Loucy (cell line): Measurements from ENCODE around the gene GLDN.

Experiments used
- H2AFZ ChIP-seq: fragments of 200-600 bp; sonication (generic); 2 replicates; pipeline ENCODE4 v1.6.0; 2016; ENCODE audit warnings: antibody characterized with exemption, mild to moderate bottlenecking, low read length, moderate library complexity
- H3F3A ChIP-seq: fragments of 200-600 bp; 2 replicates; pipeline ENCODE4 v1.6.0; 2016; ENCODE audit warnings: antibody characterized with exemption, low read depth, mild to moderate bottlenecking
- H3K27me3 ChIP-seq: fragments of 200-600 bp; sonication (generic); 2 replicates; pipeline ENCODE4 v1.6.1; 2014; ENCODE audit warnings: low read length, mild to moderate bottlenecking; ENCODE audit not compliant: insufficient read depth, poor library complexity, severe bottlenecking
- H3K36me3 ChIP-seq: fragments of 200-600 bp; sonication (generic); 2 replicates; pipeline ENCODE4 v1.6.1; 2016; ENCODE audit warnings: low read length; ENCODE audit not compliant: insufficient read depth
- H3K4me1 ChIP-seq: fragments of 200-600 bp; sonication (generic); 2 replicates; pipeline ENCODE4 v1.5.1; 2014; ENCODE audit warnings: low read length, mild to moderate bottlenecking; ENCODE audit not compliant: insufficient read depth, poor library complexity, severe bottlenecking
- H3K4me2 ChIP-seq: fragments of 200-600 bp; sonication (generic); 2 replicates; pipeline ENCODE4 v1.6.0; 2014; ENCODE audit warnings: antibody characterized with exemption, low read length, low read depth, mild to moderate bottlenecking; ENCODE audit not compliant: poor library complexity, severe bottlenecking
- H3K4me3 ChIP-seq: fragments of 200-600 bp; sonication (generic); 2 replicates; pipeline ENCODE4 v1.5.1; 2014; ENCODE audit warnings: low read length, mild to moderate bottlenecking, mixed read lengths; ENCODE audit not compliant: poor library complexity, severe bottlenecking
- H3K79me2 ChIP-seq: fragments of 200-600 bp; sonication (generic); 2 replicates; pipeline ENCODE4 v1.6.1; 2014; ENCODE audit warnings: low read length; ENCODE audit not compliant: insufficient read depth
- H3K9ac ChIP-seq: fragments of 200-600 bp; sonication (generic); 2 replicates; pipeline ENCODE4 v1.6.0; 2014; ENCODE audit warnings: mild to moderate bottlenecking, low read depth, low read length, moderate library complexity; ENCODE audit not compliant: poor library complexity, severe bottlenecking
- H3K9me2 ChIP-seq: fragments of 200-600 bp; sonication (generic); replicated peaks from 2 replicates; pipeline ENCODE4 v1.6.1; 2016; ENCODE audit warnings: low read depth, low read length, mixed read lengths
- H3K9me3 ChIP-seq: fragments of 200-600 bp; sonication (generic); 2 replicates; pipeline ENCODE4 v1.6.1; 2014; ENCODE audit warnings: mild to moderate bottlenecking, antibody characterized with exemption, low read length, low read depth; ENCODE audit not compliant: insufficient read depth
- H4K20me1 ChIP-seq: fragments of 200-600 bp; sonication (generic); 2 replicates; pipeline ENCODE4 v1.6.0; 2014; ENCODE audit warnings: antibody characterized with exemption, low read length, mild to moderate bottlenecking; ENCODE audit not compliant: insufficient read depth, poor library complexity, severe bottlenecking
- CTCF ChIP-seq: fragments of 200-600 bp; sonication (generic); conservative IDR thresholded peaks from 2 replicates; pipeline ENCODE4 v1.5.1; 2014; ENCODE audit warnings: mild to moderate bottlenecking, antibody characterized with exemption, low read length
- EZH2phosphoT487 ChIP-seq: fragments of 200-600 bp; IDR thresholded peaks from 2 replicates; pipeline ENCODE4 v1.6.1; 2018; ENCODE audit warnings: antibody characterized with exemption, mild to moderate bottlenecking, moderate library complexity, borderline replicate concordance

The GLDN gene

DNA sequence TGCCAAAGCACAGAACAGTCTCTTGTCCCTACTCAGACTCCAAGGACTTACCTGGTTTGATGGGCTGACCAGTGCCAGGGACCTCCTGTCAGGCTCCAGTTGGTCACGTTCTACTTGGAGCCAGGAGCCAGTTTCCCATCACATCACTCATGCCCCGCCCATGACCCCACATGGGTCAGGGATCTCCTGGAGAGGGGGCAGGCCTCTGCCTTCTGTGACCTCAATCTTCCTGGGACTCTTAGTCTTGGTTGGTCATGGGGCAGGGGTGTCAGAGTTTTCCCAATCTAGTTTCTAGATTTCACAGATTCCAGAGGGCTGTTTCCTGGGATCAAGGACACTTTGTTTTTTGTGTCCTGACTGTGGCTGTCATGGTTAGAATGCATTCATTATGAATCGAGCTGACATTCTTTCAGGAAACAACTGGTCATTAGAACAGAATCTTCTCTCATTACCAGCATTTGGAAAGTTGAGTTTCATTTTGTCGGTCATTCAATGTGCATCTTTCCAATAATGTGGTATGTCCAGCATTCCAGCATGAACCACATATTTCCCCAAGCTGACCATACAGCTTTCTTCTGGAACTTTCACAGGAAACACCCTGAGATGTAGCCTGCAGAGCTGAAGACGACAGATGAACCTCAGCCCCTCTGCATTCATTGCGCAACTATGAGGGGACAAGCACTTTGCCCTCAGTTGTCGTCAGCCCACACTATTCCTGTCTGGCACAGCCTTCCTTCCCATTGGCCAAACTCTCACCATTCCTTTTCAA, 22.9 kb upstream of the GLDN start:
- Histone ChIP-seq H3K9me3 (no peaks in the 10 kb centered on the region), H3K9ac (no peak overlapping the region), H3K36me3 (no peaks in the 10 kb centered on the region), H4K20me1 (no peaks in the 10 kb centered on the region), H3F3A (no peaks in the 10 kb centered on the region), H3K4me2 (no peak overlapping the region), H3K79me2 (no peaks in the 10 kb centered on the region), H3K9me2 (no peaks in the 10 kb centered on the region), H3K4me1 (no peaks in the 10 kb centered on the region), H3K27me3 (no peaks in the 10 kb centered on the region), H3K4me3 (no peak overlapping the region), H2AFZ (no peak overlapping the region)
- no peak for TF ChIP-seq CTCF
- no peak for TF ChIP-seq EZH2phosphoT487

DNA sequence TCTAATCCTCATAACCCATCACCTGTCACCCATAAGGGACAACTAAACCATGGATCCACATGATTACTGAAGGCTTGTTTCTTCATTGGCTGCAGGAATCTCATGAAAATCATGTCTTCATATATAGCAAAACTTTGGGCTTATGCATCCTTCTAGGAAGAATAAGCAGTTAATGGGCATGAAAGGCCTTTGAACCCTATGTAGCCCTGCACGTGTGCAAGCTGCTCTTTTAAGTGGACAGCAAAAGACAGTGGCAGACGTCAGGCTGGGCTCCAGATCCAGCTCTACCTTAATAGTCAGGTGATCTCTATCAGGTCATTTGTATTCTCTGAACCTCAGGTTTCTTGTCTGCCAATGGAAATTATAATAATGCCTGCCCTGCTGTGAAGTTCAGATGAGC, 21.9 kb upstream of the GLDN start:
- no peaks in the 10 kb centered on the region for H3K4me1 ChIP-seq
- no peak overlapping the region for H3K4me3 ChIP-seq
- no peaks in the 10 kb centered on the region for H3K9me3 ChIP-seq
- no peaks in the 10 kb centered on the region for H3K27me3 ChIP-seq
- H3K9me2 ChIP-seq: no peaks in the 10 kb centered on the region
- H4K20me1 ChIP-seq: no peaks in the 10 kb centered on the region
- H3K79me2 ChIP-seq: no peaks in the 10 kb centered on the region
- H2AFZ ChIP-seq: no peak overlapping the region
- TF ChIP-seq EZH2phosphoT487 (no peak), CTCF (no peak)
- H3K36me3 ChIP-seq: no peaks in the 10 kb centered on the region
- no peaks in the 10 kb centered on the region for H3F3A ChIP-seq
- no peak overlapping the region for H3K4me2 ChIP-seq
- H3K9ac ChIP-seq: no peak overlapping the region

DNA sequence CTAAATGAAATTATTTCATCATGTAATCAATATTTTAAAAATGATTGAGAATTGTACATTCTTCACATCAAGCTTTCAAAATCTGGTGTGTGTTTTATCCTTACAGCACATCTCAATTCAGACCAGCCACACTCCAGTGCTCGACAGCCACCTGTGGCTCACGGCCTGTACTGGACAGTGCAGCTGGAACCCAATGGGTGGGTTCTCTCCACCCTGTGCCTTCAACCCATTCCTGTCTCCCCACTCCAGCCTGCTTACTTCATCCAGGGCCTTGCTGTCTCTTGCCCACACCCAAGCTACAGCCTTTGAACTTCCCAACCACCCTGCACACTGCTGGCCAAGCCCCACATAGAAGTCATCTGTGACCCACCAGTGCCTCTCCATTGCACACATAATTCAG, 20.6 kb upstream of the GLDN start:
- H3K4me1 ChIP-seq: no peaks in the 10 kb centered on the region
- H3K79me2 ChIP-seq: no peaks in the 10 kb centered on the region
- H3K27me3 ChIP-seq: no peaks in the 10 kb centered on the region
- no peaks in the 10 kb centered on the region for H3K9me3 ChIP-seq
- no peaks in the 10 kb centered on the region for H4K20me1 ChIP-seq
- TF ChIP-seq CTCF: no peak
- H3K4me3 ChIP-seq: no peak overlapping the region
- no peak overlapping the region for H3K4me2 ChIP-seq
- no peaks in the 10 kb centered on the region for H3F3A ChIP-seq
- H2AFZ ChIP-seq: no peak overlapping the region
- no peaks in the 10 kb centered on the region for H3K9me2 ChIP-seq
- H3K9ac ChIP-seq: no peak overlapping the region
- no peaks in the 10 kb centered on the region for H3K36me3 ChIP-seq
